Kidney (tissue), 14 donors: ENCODE data around the gene DCXR. TPM values are rescaled to one million over a fixed set of nuclear protein-coding genes. Genes with fewer than 3 reads are reported as not detected.

Experiments
- DNase-seq, 5 donors: peaks; one replicate each; pipeline ENCODE4 v3.0.0-alpha.2; 2013 to 2020
- FAIRE-seq: peaks from 2 replicates; lab custom pipeline; 2012; peaks lifted over from hg19 to GRCh38; lab: Jason Lieb, UNC
- H3K27ac ChIP-seq, 2 donors: one replicate each; pipeline ENCODE4 v1.7.0; 2013; ENCODE audit warnings: low read depth in 2 of 2, low read length in 2 of 2, inconsistent platforms in 1 of 2
- H3K27me3 ChIP-seq: one replicate; pipeline ENCODE4 v1.7.1; 2013; ENCODE audit warnings: low read length, inconsistent platforms; ENCODE audit not compliant: control insufficient read depth, insufficient read depth
- H3K36me3 ChIP-seq, 3 donors: one replicate each; pipeline versions ENCODE4 v1.7.0 to v1.7.1; 2013; ENCODE audit warnings: low read length in 3 of 3, control low read depth in 1 of 3, inconsistent platforms in 1 of 3; ENCODE audit not compliant: insufficient read depth in 3 of 3, control insufficient read depth in 2 of 3
- H3K4me1 ChIP-seq, 3 donors: one replicate each; pipeline versions ENCODE4 v1.7.0 to v1.7.1; 2013; ENCODE audit warnings: low read length in 3 of 3, inconsistent platforms in 1 of 3, low read depth in 1 of 3; ENCODE audit not compliant: control insufficient read depth in 2 of 3, insufficient read depth in 2 of 3
- H3K4me3 ChIP-seq, 3 donors: one replicate each; pipeline versions ENCODE4 v1.7.0 to v1.8.1; 2013; ENCODE audit warnings: low read length in 3 of 3, control low read depth in 1 of 3, inconsistent platforms in 1 of 3
- H3K9ac ChIP-seq, 3 donors: one replicate each; pipeline versions ENCODE4 v1.7.0 to v1.7.1; 2013; ENCODE audit warnings: low read length in 3 of 3, control low read depth in 1 of 3, inconsistent platforms in 1 of 3
- H3K9me3 ChIP-seq, 3 donors: one replicate each; pipeline versions ENCODE4 v1.7.0 to v1.7.1; 2013; ENCODE audit warnings: low read length in 3 of 3, control low read depth in 1 of 3, inconsistent platforms in 1 of 3; ENCODE audit not compliant: control insufficient read depth in 2 of 3, insufficient read depth in 1 of 3
- CTCF ChIP-seq: IDR thresholded peaks from 3 replicates; pipeline ENCODE4 v1.5.1; 2012; ENCODE audit warnings: mild to moderate bottlenecking, moderate library complexity, borderline replicate concordance; ENCODE audit not compliant: insufficient read depth; ENCODE audit errors: extremely low read depth
- intact Hi-C: fragments of 100-400 bp; cut with DNase I; formaldehyde crosslinking; loops from one replicate; pipeline ENCODE4 v1.11.1; 2022
- polyA plus RNA-seq: library from polyadenylated mRNA; stranded (reverse); fragments of 350-450 nt; fragmentation: Illumina TruSeq; extraction: RNeasy Lipid Tissue Mini Kit (QIAGEN cat#74804); gene quantifications from one replicate; pipeline ENCODE4 v1.2.3, GENCODE V29; 2014; ENCODE audit warnings: low read depth, low replicate concordance; ENCODE audit not compliant: insufficient read depth
- total RNA-seq: library from RNA; stranded (reverse); fragmentation: NEBNext Ultra II Directional; extraction: Animal tissue kit (Norgen Biotek cat#: 25700); gene quantifications from one replicate; pipeline ENCODE4 v1.2.1, GENCODE V29; 2021
- donor health status: control.
- donor health status: control.
- donor health status: control.
- donor health status: control.
- donor health status: control.
- donor health status: DM: yes; HTN: yes; CAD: no.
- donor health status: Normal renal cell carcinoma (clear cell type).

The DCXR gene
- total and polyA plus RNA-seq, 2 donors from 2014 or later, result 102 to 551 TPM

- H3K9me3 ChIP-seq, result no peaks in the 10 kb centered on the region
- peak overlapping the region in 2 of 3 donors; percentile 34 to 41 for H3K9ac ChIP-seq
- peaks cover 0 to 24% (median 8%) of the 10 kb centered on the region in 3 donors for H3K4me1 ChIP-seq
- H3K27ac ChIP-seq, result no peak overlapping the region
- no peaks in the 10 kb centered on the region for H3K27me3 ChIP-seq
- no peak for TF ChIP-seq CTCF
- intact Hi-C loops, result no loop called here
- peak overlapping the region; percentile 33 to 66 (median 56) for H3K4me3 ChIP-seq
- no peak for FAIRE-seq
- H3K36me3 ChIP-seq, result peaks cover 2 to 9% (median 3%) of the 10 kb centered on the region in 3 donors
- DNase-seq, result peak in 2 of 5 donors; percentile 41 to 80
These were observed 13.5 kb upstream of the DCXR start for GRCh38 chr17:82050761-82051641.

GRCh38 chr17:82050152-82050760 lies 12.8 kb upstream of the DCXR start:
- no peaks in the 10 kb centered on the region for H3K9me3 ChIP-seq
- peaks cover 2 to 8% (median 3%) of the 10 kb centered on the region in 3 donors for H3K36me3 ChIP-seq
- H3K4me1 ChIP-seq, result peaks cover 0 to 23% (median 8%) of the 10 kb centered on the region in 3 donors
- H3K9ac ChIP-seq, result peak overlapping the region in 1 of 3 donors; percentile 34
- no peak for TF ChIP-seq CTCF
- no peak for FAIRE-seq
- no peak overlapping the region for H3K27ac ChIP-seq
- peak overlapping the region in 2 of 3 donors; percentile 56 to 66 for H3K4me3 ChIP-seq
- intact Hi-C loops, result no loop called here
- DNase-seq, result peak in 1 of 5 donors; percentile 66
- no peaks in the 10 kb centered on the region for H3K27me3 ChIP-seq

- H3K27me3 ChIP-seq, result no peaks in the 10 kb centered on the region
- intact Hi-C loops, result no loop called here
- TF ChIP-seq CTCF, result no peak
- H3K4me1 ChIP-seq, result peaks cover 0 to 23% (median 8%) of the 10 kb centered on the region in 3 donors
- peak in 1 of 5 donors; percentile 71 for DNase-seq
- no peak for FAIRE-seq
- H3K36me3 ChIP-seq, result peaks cover 2 to 3% (median 3%) of the 10 kb centered on the region in 3 donors
- no peak overlapping the region for H3K9ac ChIP-seq
- H3K9me3 ChIP-seq, result no peaks in the 10 kb centered on the region
- no peak overlapping the region for H3K27ac ChIP-seq
- no peak overlapping the region for H3K4me3 ChIP-seq
These were observed 12.0 kb upstream of the DCXR start for GRCh38 chr17:82049521-82049971.
